Activated CD4-positive, CD25-positive, alpha-beta regulatory T cell treated with anti-CD3 and anti-CD28 coated beads, Interleukin-2, amount 50 U/mL, for 16 hours (primary cell): Measurements from ENCODE around the gene DNASE2.
"Not testable (repeated sequence)": the region's sequence is repeated elsewhere in the genome, so short reads cannot be mapped to it uniquely, and the experiment has no call there.

Experiments
- DNase-seq: peaks from one replicate; pipeline ENCODE4 v3.0.0-alpha.2; 2020; ENCODE audit warnings: low read depth, low spot score

Gene DNASE2, protein sequence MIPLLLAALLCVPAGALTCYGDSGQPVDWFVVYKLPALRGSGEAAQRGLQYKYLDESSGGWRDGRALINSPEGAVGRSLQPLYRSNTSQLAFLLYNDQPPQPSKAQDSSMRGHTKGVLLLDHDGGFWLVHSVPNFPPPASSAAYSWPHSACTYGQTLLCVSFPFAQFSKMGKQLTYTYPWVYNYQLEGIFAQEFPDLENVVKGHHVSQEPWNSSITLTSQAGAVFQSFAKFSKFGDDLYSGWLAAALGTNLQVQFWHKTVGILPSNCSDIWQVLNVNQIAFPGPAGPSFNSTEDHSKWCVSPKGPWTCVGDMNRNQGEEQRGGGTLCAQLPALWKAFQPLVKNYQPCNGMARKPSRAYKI

DNA sequence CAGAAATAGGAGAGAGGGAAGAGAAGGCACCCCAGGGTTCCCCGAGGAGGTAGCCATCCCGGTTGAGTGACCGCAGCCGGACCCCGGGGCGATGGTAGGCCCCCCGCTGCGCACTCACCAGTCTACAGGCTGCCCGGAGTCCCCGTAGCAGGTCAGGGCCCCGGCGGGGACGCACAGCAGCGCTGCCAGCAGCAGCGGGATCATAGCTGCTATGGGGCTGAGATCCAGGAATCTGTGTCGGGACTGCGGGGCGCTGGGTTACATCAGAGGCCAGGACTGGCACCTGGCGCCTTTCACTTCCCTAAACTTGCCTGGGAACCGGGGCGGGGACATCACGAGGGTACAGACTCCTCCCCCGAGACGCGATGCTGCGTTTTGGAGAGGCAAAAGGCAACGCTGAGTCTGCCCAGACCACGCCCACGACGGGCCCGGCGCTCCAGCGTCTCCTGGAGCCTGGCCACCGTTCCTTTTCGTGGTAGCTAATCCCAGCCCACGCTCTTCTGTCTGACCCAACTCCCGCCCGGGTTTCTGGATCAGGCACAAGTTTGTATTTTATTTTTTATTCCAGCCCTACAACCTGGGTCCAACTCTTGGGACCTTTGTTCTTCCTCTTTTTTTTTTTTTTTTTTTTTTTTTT is at the start of gene DNASE2:
Gene DNASE2 (minus strand): TSS at position 278 of the 637 bp plus-strand sequence. CDS start 74 bp downstream, at position 204.
- DNase-seq: peak; percentile 70

DNA sequence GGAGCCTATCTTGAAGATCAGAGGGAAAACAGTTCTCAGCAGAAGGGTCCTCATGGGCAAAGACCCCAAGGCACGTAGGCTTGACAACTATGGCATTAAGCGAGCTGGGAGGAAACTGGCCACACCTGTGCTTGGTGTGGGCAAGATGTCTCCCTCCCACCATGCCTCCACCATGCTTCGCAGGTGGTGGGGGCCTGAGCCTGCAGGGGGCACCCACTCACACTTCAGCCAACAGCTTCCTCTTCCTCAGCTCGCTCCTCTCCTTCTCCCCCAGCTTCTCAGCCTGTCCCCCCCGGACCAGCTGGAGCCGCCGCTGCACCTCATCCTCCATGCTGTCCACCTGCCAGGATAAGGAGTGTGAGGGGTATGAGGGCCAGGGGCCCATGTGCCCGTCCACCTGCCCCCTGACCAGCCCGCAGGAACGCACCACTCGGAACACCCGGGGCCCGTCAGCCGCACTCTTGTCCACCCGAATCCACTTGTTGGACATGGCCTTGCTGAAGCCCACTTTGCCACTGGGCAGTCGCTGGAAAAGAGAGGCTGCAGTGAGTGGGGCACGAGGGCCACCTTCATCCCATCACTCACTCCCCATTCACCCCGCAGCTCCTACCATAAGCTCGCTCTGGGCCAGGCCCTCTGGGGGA is 48.9 kb upstream of the DNASE2 start:
- no peak for DNase-seq

DNA sequence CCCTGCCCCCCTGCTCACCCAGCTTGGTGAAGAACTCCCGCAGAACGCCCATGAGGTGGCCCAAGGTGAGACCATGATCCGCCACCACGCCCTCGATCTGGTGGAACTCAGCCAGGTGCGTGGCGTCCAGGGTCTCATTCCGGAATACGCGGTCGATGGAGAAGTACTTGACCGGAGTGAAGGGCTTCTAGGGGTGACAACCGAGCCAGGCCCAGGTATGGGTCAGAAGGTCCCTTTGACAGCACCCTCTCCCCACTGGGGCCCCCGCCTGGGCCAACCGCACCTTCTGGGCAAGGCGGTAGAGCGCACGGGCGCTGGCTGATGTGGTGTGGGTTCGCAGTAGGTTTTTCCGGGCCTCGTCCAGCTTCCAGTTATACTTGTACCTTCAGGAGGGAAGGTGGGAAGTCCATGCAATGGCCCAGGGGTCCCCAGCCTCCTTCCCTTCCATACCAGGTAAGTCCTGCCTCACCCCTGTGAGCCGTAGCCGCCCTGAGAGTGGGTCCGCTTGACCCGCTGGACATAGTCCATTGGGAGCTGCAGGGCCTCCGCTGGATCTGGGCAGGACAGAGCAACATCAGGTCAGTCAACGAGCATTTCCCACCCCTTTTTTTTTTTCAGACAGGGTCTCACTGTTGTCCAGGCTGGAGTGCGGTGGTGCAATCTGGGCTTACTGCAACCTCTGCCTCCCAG is 43.5 kb upstream of the DNASE2 start:
- DNase-seq: no peak

DNA sequence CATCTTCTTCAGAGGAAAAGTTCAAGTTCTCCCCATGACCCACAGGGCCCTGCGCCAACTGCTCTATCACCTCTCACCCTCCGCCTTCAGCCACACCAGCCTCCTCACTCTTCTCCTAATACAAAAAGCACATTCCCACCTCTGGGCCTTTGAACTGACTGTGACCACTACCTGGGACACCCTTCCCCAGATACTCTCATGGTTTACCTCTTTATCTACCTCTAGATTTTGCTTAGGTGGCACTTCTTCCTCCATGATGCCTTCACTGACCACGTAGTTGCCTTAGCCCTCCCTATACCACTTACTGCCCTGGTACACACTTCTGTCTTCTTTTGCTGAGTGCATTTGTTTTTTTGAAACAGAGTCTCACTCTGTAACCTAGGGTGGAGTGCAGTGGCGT is 41.7 kb upstream of the DNASE2 start:
- DNase-seq: no peak

DNA sequence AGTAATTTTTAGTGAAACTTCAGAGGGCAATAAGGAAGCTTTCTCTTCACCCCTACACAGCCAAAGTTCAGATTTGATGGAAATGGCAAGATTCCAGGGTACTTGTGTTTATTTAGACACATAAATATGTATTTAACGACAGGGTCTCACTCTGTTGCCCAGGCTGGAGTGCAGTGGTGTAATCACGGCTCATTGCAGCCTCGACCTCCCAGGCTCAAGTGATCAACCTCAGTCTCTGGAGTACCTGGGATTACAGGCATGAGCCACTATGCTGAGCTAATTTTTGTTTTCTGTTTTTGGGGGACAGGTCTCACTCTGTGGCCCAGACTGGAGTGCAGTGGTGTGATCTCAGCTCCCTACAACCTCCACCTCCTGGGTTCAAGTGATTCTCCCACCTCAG is 39.8 kb upstream of the DNASE2 start:
- no peak for DNase-seq

DNA sequence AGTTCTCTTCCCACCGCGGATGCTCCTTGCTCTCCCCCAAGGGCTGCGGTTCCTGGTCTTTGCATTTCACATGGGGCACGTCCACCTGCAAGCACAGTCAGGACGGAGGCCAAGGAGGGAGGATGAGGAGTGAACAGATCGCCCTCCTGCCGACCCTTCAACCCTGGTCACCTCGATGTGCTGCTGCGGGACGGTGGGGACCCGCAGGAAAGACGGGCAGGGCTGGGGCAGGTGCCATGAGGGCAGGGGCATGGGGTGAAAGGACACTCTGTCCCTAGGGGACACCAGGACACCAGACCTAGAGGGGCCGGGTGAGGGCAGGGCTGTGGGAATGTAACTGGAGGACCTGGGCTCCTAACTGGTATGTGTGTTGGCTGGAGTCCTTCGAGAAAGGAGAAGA is 37.0 kb upstream of the DNASE2 start:
- DNase-seq: no peak

DNA sequence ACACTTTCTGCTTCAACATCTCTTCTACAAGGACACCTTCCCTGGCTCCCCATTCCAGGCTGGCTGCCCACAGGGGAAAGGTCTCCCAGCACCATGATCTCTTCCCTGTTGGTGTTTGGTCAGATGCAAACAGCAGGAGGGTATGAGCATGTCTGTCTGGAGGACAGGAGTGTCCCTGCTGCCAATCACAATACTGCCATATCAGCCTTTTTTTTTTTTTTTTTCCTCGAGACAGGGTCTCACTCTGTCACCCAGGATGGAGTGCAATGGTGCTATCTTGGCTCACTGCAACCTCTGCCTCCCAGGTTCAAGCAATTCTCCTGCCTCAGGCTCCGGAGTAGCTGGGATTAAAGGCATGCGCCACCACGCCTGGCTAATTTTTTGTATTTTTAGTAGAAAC is 34.6 kb upstream of the DNASE2 start:
- not testable (repeated sequence) for DNase-seq

DNA sequence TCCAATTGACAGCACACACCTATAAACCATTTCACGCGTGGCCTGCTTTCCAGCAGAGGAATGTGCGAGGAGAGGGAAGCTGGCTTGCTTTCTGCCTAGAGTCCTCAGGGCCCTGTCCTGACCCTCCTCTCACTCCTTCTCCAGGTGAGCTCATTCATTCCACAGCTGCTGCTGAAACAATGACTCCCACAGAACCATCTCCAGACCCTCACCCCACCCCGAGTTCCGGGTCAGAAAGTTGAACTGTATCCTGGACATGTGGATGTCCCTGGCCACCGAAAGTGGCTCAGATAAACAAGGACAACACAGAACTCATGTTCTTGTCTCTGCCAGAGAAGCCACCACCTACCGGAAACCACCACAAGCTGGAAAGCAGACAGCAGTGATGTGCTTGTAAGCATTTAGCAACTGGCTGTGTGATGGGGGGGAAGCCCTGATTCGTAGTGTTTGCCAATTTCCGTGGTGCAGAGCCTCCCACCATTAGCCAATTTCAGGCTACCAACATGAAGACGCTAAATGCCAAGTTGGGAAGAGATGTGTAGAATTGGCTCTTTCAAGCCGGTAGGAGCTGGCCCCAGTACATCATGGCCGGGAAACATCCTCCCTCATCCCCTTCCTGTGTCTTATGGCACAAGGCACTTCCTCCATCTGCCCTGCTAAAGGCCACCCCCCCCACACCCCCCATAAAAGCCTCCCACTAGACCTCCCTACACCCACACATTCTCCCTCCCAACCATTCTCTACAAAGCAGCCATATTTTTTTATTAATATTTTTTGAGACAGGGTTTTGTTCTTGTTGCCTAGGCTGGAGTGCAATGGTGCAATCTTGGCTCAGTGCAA is 32.8 kb upstream of the DNASE2 start:
- DNase-seq: no peak

DNA sequence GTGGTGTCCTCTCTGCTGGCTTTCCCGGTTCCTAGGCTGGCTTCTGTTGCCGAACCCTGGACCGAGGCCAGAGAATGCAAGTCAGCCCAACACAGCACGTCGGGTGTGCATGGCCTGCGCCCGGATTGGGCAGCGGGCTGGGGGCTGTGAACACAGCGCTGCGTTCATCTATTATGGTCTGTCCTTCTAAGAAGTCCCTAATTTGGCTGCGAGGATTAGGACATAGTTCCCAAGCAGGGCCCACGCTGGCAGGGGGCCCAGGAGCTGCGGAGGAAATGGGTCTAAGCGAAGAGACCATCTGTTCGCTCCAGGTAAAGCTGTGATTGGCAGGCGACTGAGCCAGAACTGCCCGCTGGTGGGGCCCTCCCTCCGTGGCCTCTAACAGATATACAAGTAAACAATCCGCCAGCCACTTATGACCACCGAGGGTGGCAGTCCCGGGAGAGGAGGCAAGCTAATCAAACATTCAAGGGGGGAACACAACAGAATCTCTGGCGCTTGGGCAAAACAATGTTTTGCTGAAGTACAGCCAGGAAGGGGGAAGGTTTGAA is 31.8 kb upstream of the DNASE2 start:
- no peak for DNase-seq

DNA sequence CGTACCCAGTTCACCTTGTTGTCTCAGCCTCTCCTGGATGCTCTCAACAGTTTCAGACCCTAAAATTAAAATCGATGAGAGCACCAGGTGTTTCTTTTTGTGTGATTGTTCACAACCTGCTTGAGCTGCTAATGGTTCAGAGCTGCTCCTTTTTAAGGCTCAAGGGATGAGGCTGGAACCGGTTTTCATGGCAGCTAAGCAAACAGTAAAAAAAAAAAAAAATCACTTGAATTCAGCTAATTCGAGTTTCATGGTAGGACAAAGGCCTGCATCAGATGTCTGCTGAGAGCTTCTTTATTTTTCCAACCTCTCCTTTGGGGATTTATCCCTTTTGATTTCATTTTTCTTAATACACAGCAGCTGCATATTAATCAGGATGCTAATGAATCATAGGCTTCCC is 31.3 kb upstream of the DNASE2 start:
- no peak for DNase-seq

DNA sequence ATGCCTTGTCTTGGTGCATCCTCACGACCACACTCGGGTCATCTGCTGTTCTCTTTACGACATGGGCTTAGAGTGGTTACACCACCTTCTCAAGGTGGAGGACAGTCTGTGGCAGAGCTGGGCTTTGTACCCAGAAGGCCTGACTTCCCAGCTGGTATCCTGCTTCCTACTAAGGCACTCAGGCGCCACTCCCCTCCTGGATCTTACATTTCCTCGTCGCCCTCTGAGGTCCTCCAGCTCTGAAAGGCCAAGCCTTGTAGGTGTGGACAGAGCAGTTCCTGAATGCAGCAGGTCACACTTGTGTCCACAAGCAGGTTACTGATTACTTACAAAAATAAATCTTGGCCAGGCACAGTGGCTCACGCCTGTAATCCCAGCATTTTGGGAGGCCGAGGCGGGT is 25.9 kb upstream of the DNASE2 start:
- DNase-seq: no peak

DNA sequence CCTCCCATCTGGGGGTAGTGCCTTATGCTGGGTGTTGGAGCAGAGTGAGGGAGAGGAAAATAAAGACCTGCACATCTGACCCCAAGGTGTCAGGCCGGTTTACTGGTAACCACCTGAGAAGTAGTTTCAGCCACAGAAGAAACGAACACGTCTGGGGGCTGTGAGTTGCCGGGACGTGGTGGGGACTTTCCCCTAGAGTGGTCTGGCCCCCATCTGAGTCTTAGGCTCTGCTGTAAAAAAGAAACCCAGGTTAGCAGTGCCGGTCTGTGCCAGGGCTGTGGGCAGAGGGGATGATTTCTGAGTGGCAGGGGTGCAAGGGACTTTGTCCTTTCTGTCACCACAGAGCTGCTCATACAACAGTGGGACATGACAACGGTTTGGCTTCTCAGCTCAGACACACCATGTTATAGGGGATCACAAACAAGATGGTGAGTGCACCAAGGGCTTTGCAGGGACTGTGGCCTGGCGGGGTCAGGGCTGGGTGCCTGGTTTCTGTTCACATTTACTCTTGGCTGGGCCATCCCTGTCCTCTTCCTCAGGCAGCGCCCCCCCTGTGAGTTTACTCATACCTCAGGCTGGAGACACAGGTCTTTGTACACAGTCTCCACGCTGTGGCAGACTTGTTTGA is 18.8 kb upstream of the DNASE2 start:
- no peak for DNase-seq

DNA sequence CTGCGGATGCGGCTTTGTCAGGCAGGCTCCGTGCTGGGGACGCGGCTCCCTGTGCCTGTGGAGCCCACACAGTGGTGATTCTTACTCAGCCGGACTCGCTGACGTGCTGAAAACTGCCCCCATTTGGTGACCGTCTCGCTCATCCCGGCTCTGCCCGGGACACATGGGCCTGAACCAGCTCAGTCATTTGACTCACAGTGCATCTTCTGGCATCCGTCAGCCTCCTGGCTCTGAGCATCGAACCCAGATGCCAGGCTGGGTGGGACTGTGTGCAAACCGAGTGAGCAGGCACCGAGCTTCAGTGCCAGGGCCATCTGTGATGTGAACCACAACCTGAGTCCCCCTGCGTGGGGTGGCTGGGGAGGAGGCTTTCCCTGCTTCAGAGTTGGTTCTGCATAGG is 15.2 kb upstream of the DNASE2 start:
- DNase-seq: no peak

DNA sequence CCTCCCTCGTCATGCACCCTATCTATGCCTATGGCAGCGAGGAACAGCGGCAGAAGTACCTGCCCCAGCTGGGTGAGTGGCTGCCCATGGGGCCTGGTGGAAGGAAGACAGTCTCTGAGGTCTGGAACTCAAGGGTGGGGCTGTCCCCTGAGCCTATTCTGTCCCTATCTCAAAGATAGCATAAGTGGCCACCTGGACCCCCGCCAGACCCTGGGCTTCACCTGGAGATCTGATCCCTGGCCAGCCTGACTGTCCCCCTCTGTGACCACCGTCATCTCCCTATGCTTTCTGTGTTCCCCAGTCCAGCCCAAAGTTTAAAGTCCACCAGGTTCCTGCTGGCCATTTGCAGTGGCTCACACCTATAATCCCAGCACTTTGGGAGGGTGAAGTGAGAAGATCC is 12.3 kb upstream of the DNASE2 start:
- no peak for DNase-seq

DNA sequence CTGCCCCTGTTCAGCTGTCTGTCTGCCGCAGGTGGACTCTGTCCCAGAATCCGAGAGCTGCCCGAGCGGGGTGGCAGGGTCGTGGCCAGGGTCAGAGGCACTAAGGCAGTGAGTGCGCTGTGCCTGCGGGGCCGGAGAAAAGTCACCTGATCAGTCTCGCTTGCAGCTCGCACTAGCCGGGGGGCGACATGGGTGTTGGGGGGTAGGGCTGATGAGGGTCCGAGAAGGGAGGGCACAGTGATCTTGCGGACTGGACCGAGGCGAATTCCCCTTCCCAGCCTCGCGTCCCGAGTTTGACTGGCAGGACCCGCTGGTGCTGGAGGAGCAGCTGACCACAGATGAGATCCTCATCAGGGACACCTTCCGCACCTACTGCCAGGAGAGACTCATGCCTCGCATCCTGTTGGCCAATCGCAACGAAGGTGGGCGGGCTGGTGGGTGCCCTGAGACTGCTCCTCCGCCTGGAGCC is 10.3 kb upstream of the DNASE2 start:
- no peak for DNase-seq

DNA sequence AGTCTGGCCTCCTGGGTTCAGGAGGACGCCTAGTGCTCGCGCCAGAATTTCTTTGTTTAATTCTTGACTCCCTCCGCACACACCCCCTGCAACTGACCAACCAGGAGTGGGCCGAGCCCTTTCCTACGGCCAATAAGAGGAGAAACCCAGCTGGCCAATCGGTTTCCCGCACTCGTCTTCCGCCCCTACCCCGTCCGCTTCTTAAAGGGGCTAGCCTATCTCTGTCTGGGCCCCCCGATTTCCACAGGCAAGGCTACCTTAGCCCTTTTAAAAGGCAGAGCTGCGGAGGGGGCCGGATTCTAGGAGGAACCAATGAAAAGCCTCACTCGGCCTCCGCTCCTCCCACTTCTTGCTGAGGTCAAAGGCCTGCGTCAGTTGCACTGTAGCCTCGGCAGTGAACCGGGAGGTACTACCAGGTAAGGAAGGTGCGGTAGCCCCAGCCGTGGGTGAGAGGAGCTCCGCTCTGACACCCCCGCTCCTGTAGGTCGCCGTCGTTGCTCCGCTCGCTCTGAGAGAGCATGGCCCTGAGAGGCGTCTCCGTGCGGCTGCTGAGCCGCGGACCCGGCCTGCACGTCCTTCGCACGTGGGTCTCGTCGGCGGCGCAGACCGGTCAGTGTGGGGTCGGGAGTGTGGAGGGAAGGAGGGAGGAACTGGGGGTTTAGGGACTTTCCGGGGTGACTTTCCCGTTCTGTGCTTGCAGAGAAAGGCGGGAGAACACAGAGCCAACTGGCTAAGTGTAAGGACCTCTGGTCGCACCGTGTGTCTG is 9.7 kb upstream of the DNASE2 start, which contains the start of gene GCDH:
Gene GCDH (plus strand): TSS at position 374 of the 766 bp plus-strand sequence. CDS start 145 bp downstream, at position 519.
- peak; percentile 96 for DNase-seq

DNA sequence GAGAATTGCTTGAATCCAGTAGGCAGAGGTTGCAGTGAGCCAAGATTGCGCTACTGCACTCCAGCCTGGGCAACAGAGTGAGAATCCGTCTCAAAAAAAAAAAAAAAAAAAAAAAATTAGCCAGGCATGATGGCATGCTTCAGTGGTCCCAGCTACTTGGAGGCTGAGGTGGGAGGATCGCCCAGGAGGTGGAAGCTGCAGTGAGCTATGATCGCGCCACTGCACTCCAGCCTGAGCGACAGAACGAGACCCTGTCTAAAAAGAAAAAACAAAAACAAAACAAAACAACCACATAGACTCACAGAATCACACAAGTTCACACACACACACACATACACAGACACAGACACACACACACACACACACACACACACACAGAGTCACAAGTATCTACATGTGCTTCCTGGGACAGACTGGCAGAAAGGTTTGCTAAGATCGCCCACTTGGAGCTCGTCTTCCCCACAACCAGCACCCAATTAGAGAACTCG is 9.1 kb upstream of the DNASE2 start:
- DNase-seq: not testable (repeated sequence)

DNA sequence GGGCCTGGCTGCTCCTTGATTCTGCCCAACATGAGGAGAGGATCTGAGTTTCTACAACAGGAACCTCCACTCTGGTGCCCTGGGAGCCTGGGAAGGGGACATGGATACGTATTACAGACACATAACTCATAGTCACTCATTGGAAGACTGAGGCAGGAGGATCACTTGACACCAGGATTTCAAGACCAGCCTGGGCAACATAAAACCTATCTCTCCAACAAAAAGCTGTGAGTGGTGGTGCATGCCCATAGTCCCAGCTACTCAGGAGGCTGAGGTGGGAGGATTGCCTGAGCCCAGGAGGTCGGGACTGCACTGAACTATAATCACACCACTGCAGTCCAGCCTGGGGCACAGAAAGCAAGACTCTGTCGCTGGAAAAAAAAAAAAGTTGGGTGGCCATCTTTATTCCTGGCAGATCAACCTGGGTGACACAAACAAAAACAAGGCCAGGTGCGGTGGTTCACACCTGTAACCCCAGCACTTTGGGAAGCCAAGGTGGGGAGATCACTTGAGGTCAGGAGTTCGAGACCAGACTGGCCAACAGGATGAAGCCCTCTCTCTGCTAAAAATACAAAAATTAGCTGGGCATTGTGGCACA is 6.9 kb upstream of the DNASE2 start:
- DNase-seq: no peak
